ENCODE results near the gene NUDT3.

DNA sequence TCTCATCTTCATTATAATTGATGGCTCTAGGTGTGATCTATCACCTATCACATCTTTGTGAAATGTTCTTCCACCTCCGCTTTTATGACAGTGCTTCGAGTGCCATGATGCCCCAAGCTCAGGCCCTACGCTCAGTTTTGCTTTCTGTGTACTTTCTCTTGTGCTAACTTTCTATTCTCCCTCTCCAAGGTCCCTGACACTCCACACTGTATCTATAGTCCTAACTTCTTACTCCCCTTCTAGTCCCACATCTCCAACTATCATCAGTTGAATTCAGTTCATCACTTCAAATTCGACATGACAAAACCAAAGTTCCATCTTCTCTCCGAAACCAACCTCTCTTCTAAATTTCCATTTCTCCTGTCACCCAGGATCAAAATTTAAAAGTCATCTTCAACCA is 16.6 kb downstream of the NUDT3 start:
- TF ChIP-seq, protein P1, sequence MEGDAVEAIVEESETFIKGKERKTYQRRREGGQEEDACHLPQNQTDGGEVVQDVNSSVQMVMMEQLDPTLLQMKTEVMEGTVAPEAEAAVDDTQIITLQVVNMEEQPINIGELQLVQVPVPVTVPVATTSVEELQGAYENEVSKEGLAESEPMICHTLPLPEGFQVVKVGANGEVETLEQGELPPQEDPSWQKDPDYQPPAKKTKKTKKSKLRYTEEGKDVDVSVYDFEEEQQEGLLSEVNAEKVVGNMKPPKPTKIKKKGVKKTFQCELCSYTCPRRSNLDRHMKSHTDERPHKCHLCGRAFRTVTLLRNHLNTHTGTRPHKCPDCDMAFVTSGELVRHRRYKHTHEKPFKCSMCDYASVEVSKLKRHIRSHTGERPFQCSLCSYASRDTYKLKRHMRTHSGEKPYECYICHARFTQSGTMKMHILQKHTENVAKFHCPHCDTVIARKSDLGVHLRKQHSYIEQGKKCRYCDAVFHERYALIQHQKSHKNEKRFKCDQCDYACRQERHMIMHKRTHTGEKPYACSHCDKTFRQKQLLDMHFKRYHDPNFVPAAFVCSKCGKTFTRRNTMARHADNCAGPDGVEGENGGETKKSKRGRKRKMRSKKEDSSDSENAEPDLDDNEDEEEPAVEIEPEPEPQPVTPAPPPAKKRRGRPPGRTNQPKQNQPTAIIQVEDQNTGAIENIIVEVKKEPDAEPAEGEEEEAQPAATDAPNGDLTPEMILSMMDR (IDR thresholded peaks at IDR 0.05) = no peak
- no peak for TF ChIP-seq POLR2A (IDR thresholded peaks at IDR 0.05)
